GM08714 (cell line): ENCODE results near the gene ZNF354C.

Experiments
- H3K4me3 ChIP-seq: fragments of 200-500 bp; sonication (Bioruptor generic); 2 replicates; pipeline ENCODE4 v1.5.1; 2014; ENCODE audit warnings: mild to moderate bottlenecking, low read length, inconsistent platforms
- ZNF274 ChIP-seq: IDR thresholded peaks from 2 replicates; pipeline ENCODE4 v1.6.1; 2012; ENCODE audit warnings: mild to moderate bottlenecking, low read depth, low read length

ZNF354C gene

DNA sequence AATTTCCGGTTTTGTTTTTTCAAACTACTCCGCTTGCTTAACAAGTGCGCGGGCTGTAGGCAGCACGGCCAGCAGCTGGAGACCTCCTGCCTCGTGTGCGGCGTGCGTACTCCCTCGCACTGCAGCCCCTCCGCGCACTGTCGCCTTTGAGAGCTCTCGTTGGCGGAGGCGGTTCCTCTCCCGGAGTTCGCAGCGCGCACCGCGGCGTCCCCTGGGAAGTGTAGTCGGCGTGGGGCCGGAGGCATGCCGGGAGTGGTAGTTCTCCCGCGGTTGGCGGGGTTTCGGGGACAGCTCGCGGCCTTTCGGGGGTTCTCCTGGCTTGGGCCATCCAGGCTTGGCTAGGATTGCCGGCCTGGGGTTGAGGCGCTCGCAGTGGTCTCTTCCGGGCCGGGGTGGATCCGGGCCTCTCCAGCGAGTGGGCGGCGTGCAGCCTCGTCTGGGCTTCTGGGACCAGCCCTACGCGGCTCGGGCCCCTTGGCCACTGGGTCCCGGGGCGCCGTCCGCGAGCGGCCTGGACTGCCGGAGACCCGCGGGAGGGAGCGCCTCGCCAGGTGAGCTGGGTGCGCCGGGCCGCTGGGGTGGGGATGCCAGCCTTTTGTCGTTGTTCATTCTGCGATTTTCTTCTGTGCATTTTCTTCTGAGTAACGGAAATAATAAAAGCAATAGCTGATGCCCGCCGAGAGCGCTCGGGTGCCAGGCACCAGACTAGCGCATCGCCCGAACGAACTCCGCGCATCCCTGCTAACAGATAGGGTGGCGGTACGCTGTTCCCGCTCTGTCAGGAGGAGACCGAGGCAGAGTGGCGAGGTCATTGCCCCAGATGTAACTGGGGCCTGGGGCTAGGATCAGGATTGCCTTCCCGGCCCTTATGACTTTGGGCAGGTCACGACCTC lies at the start of gene ZNF354C:
TSS of gene ZNF354C (plus strand) at position 258 of the 893 bp plus-strand sequence. CDS start 1,696 bp downstream, outside the sequence.
- peak within 1 kb of the TSS; percentile 69; the same call in 1 of the 2 replicates for H3K4me3 ChIP-seq
- no peak for TF ChIP-seq ZNF274

DNA sequence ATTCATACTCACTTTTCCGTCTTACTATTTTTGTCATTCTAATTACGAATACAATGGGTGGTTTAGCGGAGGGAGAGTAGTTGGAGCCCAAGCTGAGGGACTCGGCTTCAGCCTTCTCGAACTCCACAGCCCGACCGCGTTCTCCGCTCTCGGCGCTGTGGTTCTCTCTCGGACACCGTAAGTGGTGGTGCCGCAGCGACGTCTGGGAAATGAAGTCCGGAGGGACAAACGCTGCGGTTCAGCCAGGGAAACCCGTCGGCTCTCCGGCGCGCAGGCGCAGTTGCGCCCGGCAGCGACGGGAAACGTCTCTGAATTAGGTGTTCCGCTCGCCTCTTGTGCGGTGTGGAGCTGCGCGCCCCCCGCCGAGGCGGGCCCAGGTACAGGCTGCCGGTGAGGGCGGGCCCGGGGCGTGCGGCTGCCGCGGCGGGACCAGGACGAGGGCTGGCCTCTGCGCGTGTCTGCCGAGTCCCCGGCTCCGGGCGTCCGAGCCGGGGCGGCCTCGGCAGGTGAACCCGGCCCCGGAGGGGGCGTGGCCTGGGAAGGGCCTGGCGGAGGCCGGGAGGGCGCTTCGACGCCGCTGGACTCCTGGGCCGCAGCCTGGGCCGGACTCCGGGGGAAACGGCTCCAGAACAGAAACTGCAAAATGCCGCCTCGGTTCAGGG lies 36.5 kb upstream of the ZNF354C start, which contains the start of gene ZNF879:
TSS of gene ZNF879 (plus strand) at position 277 of the 662 bp plus-strand sequence. CDS start 1,201 bp downstream, outside the sequence.
- TF ChIP-seq ZNF274, result no peak
- peak within 1 kb of the TSS; percentile 72; the same call in 1 of the 2 replicates for H3K4me3 ChIP-seq

DNA sequence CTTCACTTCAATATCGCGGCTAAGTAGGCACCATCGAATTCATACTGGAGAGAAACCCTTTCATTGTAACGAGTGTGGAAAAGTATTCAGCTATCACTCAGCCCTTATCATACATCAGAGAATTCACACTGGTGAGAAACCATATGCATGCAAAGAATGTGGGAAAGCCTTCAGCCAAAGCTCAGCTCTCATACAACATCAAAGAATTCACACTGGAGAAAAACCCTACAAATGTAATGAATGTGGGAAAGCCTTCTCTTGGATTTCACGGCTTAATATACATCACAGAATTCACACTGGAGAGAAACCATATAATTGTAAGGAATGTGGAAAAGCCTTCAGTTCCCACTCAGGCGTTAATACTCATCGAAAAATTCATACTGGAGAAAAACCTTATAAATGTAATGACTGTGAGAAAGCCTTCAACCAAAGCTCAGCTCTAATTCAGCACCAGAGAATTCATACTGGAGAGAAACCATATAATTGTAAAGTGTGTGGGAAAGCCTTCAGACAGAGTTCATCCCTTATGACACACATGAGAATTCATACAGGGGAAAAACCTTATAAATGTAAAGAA lies 27.1 kb upstream of the ZNF354C start:
- TF ChIP-seq ZNF274, result peak; percentile 33; the same call in 1 of the 2 replicates
- H3K4me3 ChIP-seq, result no peak overlapping the region

DNA sequence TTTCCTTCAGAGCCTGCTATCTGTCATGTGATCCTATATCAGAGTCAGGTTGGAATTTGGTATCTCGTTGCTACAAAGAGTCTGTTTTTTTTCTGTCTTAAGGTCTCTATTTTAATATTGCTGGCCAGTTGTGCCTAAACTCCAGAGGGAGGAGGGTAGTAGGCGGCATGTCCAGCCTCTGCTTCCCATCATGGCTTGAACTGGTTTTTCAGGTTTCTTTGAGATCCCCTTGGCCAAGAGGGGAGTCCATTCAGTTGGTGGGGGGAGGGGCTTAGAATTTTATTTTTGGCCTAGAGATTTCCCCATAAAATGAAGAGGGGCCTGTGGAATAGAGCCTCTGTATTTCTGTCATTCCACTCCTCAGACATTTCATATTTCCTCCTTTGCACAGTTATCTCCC lies 15.4 kb upstream of the ZNF354C start:
- no peak for TF ChIP-seq ZNF274

DNA sequence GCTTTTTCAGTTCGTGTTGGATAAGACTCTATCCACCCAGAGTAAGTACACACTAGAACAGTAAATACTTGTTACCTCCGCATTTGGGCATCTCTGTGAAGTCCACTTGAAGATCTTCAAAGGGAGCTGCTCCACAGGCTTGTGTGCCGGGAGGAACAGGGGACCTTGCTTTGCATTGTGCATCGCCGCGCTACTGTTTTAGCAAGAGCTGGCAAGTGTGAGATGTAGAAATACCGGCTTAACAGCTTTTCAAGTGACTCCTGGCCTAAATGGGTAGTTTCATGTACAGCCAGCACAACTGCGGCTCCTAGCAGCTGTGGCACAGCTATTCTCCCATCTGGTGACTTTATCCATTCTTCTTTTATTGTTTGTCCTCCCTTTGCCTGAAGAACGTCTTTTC lies 8.4 kb upstream of the ZNF354C start:
- no peak overlapping the region for H3K4me3 ChIP-seq
- no peak for TF ChIP-seq ZNF274

More for the DNA sequence above, 15.4 kb upstream of the ZNF354C start:
- H3K4me3 ChIP-seq, result no peak overlapping the region

DNA sequence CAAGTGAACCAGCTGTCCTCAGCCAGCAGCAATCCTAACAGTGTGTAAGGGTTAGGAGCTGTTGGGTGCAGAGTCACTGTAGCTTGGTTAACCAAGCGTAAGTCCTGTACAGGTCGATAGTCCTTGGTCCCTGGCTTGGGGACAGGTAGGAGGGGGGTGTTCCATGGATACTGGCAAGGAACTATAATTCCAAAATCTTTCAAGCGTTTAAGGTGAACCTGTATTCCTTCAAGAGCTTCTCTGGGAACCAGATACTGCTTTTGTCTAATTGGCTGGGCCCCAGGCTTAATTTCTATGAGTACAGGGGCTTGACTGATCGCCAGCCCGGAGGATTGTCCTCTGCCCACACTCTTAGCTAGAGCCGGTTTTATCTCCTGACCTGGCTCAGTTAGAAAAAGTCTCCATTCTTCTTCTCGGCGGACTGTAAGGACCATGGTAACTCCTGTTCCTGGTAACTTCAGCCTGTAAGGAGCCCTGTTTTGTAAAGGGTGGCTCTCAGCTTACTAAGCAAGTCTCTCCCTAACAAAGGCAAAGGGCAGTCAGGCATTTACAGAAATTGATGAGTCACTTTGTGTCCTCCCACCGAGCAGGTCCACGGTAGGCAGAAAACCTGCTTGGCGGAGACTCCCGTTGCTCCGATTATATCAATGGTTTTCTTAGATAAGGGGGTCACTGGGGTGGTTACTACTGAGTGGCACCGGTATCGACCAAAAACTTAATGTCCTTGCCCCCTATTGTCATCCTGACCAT lies 6.0 kb upstream of the ZNF354C start:
- no peak overlapping the region for H3K4me3 ChIP-seq
- TF ChIP-seq ZNF274, result no peak

DNA sequence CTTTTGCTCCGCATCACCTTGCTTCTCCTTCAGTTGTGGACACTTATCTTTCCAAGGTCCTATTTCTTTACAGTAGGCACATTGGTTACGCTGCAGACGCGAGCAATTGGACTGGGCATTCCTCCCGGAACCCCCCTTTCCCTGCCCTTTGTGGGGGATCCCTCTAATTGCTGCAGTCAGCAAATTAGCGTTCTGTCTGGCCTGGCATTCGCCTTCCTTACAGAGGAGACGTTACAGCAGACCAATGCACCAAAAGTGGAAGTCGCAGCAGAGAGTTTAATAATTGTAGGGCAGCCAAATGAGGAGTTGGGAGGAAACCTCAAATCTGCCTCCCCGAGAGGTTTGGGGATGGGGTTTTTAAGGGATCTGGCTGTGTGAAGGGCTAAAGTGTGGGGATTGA lies 5.3 kb upstream of the ZNF354C start:
- no peak overlapping the region for H3K4me3 ChIP-seq
- no peak for TF ChIP-seq ZNF274

DNA sequence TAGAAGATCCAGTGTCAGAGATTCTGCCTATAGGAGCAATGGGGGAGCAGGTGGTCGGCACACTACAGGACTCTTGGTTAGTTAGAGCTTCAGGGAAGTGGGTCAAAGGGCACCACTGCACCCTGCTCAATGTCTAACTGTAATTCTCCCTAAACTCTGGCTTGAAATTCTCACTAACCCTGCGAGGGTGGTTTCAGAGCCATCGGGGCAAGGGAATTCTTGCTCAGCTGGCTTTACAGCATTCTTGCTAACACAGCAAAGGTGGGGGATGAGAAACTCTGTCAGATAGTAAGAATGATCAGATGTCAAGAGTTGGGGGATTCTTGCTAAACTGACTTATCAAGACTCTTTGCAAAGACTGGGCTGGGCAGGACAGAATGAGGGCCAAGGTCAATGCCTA lies 4.7 kb upstream of the ZNF354C start:
- TF ChIP-seq ZNF274, result no peak
- H3K4me3 ChIP-seq, result no peak overlapping the region

DNA sequence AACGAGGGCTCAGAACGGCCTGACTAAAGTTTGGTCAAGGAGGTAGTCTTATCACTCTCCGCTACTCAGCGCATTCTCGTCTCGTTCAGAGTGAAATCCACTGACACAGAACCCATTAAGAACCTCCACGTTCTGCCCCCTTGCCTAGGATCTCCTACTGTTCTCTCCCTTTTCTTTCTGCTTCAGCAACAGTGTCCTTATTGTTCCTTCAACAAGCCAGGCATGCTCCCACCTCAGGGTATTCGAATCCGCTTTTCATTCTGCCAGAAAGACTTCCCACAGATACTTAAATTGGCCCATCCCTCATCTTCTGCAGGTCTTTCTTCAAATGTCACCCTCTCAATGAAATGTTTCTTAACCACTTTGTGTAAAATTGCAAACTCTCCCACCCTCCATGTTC lies 4.3 kb upstream of the ZNF354C start:
- no peak overlapping the region for H3K4me3 ChIP-seq
- no peak for TF ChIP-seq ZNF274

DNA sequence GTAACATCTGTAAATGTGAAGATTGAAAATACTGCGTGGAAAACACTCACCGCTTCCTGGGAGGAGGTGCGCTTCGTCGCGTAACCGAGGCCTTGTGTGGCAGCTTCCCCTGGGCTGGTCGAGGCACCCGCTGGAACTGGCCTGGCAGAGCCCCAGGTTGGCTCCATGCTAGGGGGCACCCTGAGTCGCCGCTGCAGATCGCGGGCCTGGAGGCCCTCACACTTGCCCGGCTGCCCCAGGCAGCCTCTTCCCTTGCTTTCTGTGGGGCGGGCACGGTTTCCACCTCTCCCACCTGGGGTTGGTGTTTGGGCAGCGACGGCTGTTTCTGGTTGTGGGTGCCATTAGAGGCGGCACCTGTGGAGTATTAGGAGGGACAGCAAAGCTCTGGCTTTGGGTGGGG lies 852 bp downstream of the ZNF354C start:
- no peak for TF ChIP-seq ZNF274
- H3K4me3 ChIP-seq, result peak overlapping the region; percentile 69; the same call in 1 of the 2 replicates

DNA sequence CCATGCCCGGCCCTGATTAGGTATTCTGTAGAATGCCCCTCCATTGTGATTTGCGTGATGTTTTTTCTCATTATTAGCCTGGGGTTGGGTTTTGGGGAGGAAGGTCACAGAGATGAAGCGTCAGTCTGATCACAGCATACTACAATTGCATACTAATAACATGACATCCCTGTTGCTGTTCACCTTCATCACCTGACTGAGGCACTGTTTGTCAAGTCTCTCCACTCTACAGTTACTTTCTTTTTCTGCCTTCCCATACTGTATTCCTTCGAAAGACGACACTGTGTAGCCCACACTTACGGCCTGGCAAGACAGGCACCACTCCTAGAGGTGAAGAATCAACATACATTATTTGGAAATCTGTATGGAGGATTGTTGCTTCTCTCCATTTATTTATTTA lies 5.5 kb downstream of the ZNF354C start:
- H3K4me3 ChIP-seq, result no peak overlapping the region
- no peak for TF ChIP-seq ZNF274

DNA sequence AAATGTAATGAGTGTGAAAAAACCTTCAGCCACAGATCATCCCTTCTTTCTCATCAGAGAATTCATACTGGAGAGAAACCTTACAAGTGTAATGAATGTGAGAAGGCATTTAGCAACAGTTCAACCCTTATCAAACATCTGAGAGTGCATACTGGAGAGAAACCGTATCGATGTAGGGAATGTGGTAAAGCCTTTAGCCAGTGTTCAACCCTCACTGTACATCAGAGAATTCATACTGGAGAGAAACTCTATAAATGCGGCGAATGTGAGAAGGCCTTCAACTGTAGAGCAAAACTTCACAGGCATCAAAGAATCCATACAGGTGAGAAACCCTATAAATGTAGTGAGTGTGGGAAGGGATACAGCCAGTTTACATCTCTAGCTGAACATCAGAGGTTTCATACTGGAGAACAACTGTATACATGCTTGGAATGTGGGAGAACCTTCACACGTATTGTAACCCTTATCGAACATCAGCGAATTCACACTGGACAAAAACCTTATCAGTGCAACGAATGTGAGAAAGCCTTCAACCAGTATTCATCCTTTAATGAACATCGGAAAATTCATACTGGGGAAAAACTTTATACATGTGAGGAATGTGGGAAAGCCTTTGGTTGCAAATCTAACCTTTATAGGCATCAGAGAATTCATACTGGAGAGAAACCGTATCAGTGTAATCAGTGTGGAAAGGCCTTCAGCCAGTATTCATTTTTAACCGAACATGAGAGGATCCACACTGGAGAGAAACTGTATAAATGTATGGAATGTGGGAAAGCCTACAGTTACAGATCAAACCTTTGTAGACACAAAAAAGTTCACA lies 19.2 kb downstream of the ZNF354C start:
- H3K4me3 ChIP-seq, result no peak overlapping the region
- peak; percentile 96 for TF ChIP-seq ZNF274

DNA sequence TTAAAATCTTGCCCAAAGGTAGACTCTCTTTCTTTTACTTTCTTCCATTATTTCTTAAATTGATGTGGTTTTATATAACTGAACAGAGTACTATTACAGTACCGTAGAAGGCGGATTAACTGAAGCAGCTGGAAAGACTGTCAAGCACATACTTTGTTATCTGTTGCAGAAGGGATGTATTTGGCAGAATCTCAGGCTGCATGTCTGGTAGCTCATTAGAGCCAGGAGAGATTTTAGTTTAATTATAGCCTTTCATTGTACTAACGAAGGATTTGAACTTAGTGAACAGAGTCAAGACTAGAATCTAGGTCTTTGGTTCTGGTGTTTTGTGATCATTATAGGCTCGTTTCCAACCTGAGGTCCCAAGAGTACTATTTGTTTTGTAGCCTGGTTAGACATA lies 20.6 kb downstream of the ZNF354C start:
- no peak overlapping the region for H3K4me3 ChIP-seq
- no peak for TF ChIP-seq ZNF274
